HCT116 (cell line): ENCODE results near the gene OR4C5. TPM values are rescaled to one million over a fixed set of nuclear protein-coding genes. Genes with fewer than 3 reads are reported as not detected.

ENCODE experiments used
- total RNA-seq: library from RNA; stranded (reverse); gene quantifications from one replicate; pipeline ENCODE4 v1.2.1, GENCODE V29; 2021; ENCODE audit not compliant: unreplicated experiment

The OR4C5 gene
- total RNA-seq, 1 experiment from 2014 or later, result not detected

Other genes with a start within 250 kb of the OR4C5 start
- gene OR4B1, start 149.7 kb downstream of the OR4C5 start, total RNA-seq, result not detected
- not detected for gene OR4X2, start 121.4 kb downstream of the OR4C5 start, total RNA-seq
- gene OR4X1, start 102.6 kb downstream of the OR4C5 start, total RNA-seq, result not detected
- not detected for gene OR4S1, start 60.2 kb downstream of the OR4C5 start, total RNA-seq
- not detected for gene OR4C3, start 41.5 kb downstream of the OR4C5 start, total RNA-seq
- not detected for gene OR4A47, start 122.3 kb upstream of the OR4C5 start, total RNA-seq